GM12892 (cell line): ENCODE measurements around the gene STAB1.

Source experiments
- POLR2A ChIP-seq: IDR thresholded peaks from 2 replicates; pipeline ENCODE4 v1.6.1; 2011; ENCODE audit warnings: low read depth, low read length, control low read depth
- TAF1 ChIP-seq: IDR thresholded peaks from 2 replicates; pipeline ENCODE4 v1.6.1; 2011; ENCODE audit warnings: low read depth, mild to moderate bottlenecking, control low read depth, low read length, borderline replicate concordance

DNA sequence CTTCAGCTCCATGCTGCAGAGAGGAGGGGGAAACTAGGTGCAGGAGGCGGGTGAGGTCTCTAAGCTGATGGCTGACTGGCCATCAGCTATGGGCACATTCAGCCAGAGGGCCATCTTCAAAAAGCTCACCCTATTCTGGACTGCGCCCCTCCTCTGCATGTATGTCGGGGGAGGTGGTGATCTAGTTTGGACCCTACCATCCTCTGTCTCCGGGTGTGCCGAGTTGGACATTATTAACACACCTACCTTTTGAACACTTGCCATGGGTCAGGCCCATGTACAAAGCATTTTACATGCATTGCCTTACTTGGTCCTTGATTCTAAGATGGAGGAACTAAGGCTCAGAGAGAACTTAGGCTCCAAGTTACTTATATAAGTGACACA, 38.3 kb upstream of the STAB1 start:
- TF ChIP-seq POLR2A (no peak), TAF1 (no peak)
